GM12892 (cell line): ENCODE results near the gene PAK6.

Experiments used
- POLR2A ChIP-seq: IDR thresholded peaks from 2 replicates; pipeline ENCODE4 v1.6.1; 2011; ENCODE audit warnings: low read depth, low read length, control low read depth
- POLR2AphosphoS5 ChIP-seq: IDR thresholded peaks from 2 replicates; pipeline ENCODE4 v1.6.1; 2011; ENCODE audit warnings: low read depth, low read length, control low read depth
- TAF1 ChIP-seq: IDR thresholded peaks from 2 replicates; pipeline ENCODE4 v1.6.1; 2011; ENCODE audit warnings: low read depth, mild to moderate bottlenecking, control low read depth, low read length, borderline replicate concordance

DNA sequence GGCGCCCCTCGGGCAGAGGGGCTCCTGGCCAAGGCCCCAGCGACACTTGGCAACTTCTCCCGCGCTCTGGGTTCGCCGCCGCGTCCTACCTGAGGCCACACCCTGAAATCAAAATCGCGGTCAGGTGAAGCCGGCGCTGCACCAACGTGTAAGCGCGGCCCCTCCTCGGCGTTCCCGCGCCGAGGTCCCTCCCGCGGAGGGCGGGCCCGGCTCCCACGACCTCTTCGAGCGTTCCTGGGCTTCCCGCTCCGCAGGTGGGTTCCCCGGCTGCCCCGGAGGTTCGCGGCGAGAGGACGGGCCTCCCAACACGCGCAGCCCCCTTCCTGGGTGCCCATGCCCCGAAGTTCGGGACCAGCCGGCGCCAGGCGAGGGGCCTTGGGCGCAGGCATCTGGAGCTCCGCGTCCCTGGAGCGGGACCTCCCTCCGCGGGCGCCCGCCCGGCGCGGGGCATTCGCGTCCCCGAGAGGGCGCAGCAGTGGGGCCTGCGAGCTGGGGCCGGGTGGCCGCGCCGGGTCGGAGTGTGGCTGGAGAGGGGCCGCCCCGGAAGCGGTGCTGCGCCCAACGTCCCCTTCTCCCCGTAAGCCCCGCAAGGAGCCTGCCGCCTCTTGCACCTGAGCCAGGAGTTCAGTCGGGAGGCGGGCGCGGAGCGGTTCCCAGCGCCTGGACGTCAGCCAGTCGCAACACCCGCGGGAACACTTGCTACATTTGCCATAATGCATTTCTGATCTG lies 13.7 kb downstream of the PAK6 start:
- no peak for TF ChIP-seq TAF1
- TF ChIP-seq POLR2AphosphoS5 = no peak
- no peak; the same call in 1 of the 2 replicates for TF ChIP-seq POLR2A
